ENCODE results near the gene INHBB. TPM values are rescaled to one million over a fixed set of nuclear protein-coding genes. Genes with fewer than 3 reads are reported as not detected.
A peak's percentile ranks its signal among the peaks of the same experiment; 100 is the strongest.

The INHBB gene
- total RNA-seq, 4 donors from 2014 or later, result 12.3 to 27.5 (median 23.6) TPM

DNA sequence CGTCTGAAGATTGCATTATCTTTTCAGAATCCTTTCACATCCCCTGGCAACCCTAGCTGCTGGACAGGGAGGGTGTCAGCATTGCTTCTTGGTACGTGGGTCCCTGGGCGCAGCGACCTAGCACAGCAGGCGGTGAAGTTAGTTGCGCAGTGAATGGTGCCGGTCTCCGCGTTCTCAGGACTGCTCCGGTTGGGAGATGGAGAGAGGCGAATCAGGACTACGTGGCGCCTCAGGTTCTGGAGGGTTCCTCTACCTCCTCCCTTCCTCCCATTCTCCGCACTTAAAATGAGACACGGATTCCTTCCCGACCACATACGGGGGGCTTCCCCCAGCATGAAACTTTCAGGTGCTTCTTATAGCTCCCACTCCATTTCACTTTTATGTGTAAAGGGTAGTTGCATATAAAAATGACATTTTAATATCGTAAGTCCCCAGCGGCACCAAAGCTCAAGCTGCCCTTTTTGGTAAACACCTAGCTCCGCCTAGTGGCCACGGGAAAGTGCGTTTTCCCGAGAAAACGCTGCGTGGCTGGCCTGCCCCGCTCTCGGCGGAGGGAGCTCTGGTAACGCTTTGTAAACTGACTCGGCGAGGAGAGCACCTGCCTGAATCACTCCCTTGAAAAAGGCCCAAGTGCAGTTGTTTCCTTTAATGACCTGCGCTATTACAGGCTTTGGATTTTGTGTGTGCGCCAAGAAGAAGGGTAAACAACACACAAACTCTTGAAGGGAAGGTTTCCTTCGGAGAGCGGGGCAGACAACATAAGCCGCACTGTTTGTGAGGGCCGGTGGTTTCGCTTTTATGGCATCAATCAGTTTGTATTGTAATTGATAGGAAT, 32.9 kb upstream of the INHBB start:
- no peaks in the 10 kb centered on the region for H3K9me3 ChIP-seq
- DNase-seq, result peak; percentile 84 to 90
- TF ChIP-seq, protein P1, sequence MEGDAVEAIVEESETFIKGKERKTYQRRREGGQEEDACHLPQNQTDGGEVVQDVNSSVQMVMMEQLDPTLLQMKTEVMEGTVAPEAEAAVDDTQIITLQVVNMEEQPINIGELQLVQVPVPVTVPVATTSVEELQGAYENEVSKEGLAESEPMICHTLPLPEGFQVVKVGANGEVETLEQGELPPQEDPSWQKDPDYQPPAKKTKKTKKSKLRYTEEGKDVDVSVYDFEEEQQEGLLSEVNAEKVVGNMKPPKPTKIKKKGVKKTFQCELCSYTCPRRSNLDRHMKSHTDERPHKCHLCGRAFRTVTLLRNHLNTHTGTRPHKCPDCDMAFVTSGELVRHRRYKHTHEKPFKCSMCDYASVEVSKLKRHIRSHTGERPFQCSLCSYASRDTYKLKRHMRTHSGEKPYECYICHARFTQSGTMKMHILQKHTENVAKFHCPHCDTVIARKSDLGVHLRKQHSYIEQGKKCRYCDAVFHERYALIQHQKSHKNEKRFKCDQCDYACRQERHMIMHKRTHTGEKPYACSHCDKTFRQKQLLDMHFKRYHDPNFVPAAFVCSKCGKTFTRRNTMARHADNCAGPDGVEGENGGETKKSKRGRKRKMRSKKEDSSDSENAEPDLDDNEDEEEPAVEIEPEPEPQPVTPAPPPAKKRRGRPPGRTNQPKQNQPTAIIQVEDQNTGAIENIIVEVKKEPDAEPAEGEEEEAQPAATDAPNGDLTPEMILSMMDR (IDR thresholded peaks at IDR 0.05), result peak; percentile 74 to 94 (median 88)
- no peak for TF ChIP-seq POLR2A (IDR thresholded peaks at IDR 0.05)
- H3K27ac ChIP-seq, result peak overlapping the region in 2 of 3 donors; percentile 16 to 41
- no peaks in the 10 kb centered on the region for H3K27me3 ChIP-seq
- WGBS, 2 donors, result 7 to 13% methylated on average over 31 to 38 of the region's 38 CpGs
- intact Hi-C loops (cut with DNase I), result loop anchor here (10.0 kb wide), 1 partner anchor 88 kb away; the partner anchor contains the start of gene TMEM185B
- peak overlapping the region in 1 of 3 donors; percentile 27 for H3K4me3 ChIP-seq (replicated peaks in 1 of 3)
- no peaks in the 10 kb centered on the region for H3K36me3 ChIP-seq
- H3K4me1 ChIP-seq, result peaks cover 0 to 5% of the 10 kb centered on the region in 2 donors

DNA sequence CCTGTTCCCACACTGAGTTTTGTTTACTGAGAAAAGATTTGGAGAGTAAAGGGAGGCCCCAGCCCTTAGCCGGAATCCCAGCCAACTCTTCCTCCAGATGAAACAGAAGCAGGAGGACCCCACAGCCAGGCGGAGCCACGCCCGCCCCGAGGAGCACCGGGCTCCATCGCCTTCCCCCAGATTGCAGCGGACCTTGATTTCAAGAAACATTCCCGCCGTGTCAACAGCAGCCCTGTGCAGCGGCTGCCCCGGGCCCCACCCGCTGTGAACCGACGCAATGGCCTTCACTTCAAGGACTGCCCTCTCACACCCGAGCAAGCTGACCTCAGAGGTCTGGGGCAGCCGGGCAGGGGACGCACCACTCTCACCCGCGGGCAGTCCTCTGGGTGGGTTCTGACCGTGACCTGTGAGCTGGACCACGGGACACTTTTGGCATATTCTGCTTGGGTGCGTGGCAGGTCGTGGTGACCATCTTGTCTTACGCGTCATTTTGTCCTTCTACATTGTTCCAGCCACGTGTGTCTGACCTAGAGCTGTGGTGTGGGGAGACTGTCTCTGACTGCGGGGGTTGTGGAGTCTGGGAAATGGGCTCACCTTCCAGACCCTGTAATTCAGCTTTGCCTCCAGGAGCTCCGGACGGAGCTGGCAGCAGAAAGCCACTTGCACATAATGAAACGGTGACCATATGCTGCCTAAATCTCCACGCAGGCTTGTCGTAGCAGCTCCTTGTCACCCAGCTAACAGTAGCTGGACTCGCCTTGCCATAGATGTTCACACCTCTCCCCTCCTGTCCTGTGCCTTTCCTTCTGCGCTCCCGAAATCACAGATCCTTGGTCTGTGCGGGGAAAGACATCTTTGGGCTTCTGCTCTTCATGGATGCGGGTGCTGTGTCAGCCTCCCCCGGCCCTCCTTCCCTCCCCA, 32.0 kb upstream of the INHBB start:
- H3K4me1 ChIP-seq, result peaks cover under 1 to 10% of the 10 kb centered on the region in 2 donors
- no peak overlapping the region for H3K27ac ChIP-seq
- no peaks in the 10 kb centered on the region for H3K36me3 ChIP-seq
- H3K9me3 ChIP-seq, result no peaks in the 10 kb centered on the region
- 77 to 78% methylated on average over 34 to 38 of the region's 39 CpGs for WGBS, 2 donors
- DNase-seq, result peak in 1 of 2 donors; percentile 7
- TF ChIP-seq, protein P1 (IDR thresholded peaks at IDR 0.05), result no peak
- no peak for TF ChIP-seq POLR2A (IDR thresholded peaks at IDR 0.05)
- intact Hi-C loops (cut with DNase I), result loop anchor here (10.0 kb wide), 1 partner anchor 89 kb away; the partner anchor contains the start of gene TMEM185B
- H3K4me3 ChIP-seq (replicated peaks in 1 of 3), result peak overlapping the region in 1 of 3 donors; percentile 27
- no peaks in the 10 kb centered on the region for H3K27me3 ChIP-seq

DNA sequence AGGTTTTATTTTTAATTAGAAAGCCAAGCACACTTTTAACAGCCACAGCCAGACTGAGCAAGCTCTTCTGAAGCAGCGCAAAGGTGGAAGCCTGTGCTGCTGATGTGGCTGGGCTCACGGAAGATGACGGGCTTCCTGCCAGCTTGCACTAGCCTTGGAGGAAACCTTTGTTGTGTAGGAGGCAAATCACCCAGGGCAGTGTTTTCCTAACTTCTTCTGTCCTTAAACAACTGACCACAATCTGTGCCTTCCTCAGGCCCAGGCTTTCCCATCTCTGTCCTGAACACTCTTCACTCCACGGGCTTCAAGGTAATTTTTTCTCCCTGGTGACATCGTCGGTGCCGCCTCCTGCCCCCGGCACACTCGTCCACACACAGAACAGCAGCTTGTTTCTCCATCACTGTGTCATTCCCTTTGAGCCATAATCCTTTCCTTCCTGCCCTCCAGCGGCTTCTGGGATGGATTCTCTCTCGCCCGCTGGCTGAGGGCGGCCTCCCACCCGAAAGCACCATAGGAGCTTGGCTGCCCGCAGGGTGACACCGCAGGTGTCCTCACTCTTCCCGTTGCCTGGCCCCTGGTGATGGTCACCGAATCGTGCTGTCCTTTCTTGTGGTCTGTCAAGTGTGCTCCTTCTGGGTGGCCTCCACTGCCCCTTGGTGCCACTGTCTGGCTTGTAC, 31.1 kb upstream of the INHBB start:
- Histone ChIP-seq H3K9me3 (no peaks in the 10 kb centered on the region), H3K36me3 (no peaks in the 10 kb centered on the region), H3K4me3 (replicated peaks in 1 of 3) (no peak overlapping the region), H3K4me1 (peaks cover 3 to 18% of the 10 kb centered on the region in 2 donors), H3K27me3 (no peaks in the 10 kb centered on the region), H3K27ac (no peak overlapping the region)
- TF ChIP-seq, protein P1 (IDR thresholded peaks at IDR 0.05), result no peak
- no peak for TF ChIP-seq POLR2A (IDR thresholded peaks at IDR 0.05)
- peak; percentile 18 to 28 for DNase-seq
- intact Hi-C loops (cut with DNase I), result loop anchor here (10.0 kb wide), 1 partner anchor 90 kb away; the partner anchor contains the start of gene TMEM185B
- WGBS, 2 donors, result 87 to 90% methylated on average over 19 of the region's 19 CpGs

DNA sequence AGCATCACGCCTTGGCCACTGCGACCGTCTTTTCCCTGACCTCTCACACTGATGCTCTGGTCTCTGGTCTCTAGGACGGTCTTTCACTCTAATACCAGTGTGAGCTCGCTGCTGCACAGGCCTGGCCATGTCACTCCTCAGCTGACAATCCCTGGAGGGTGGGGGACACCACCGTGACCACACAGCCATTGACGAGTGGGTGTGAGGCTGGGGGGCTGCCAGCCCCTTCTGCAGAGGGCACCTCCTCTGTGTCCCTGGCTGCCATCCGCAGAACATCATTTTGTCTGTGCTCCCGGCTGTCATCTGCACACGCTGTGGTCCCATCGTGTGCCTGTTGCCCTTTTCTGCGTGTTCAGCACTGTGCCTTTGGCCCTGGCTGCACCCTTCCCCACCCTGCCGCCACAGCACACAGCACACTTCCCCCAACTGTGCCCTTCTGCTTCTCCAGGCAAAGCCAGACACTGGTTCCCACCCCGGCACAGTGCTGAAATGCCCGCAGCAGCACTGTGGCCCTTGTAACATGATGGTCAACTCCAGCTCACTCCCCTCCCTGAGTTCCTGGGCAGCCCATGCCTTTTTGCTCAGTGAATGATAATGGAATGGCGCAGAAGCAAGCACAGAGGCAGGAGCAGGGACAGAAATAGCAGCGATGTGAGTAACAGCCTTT, 30.4 kb upstream of the INHBB start:
- no peak overlapping the region for H3K4me3 ChIP-seq (replicated peaks in 1 of 3)
- DNase-seq, result no peak
- no peaks in the 10 kb centered on the region for H3K27me3 ChIP-seq
- H3K36me3 ChIP-seq, result no peaks in the 10 kb centered on the region
- TF ChIP-seq, protein P1 (IDR thresholded peaks at IDR 0.05), result no peak
- no peak for TF ChIP-seq POLR2A (IDR thresholded peaks at IDR 0.05)
- 94 to 95% methylated on average over 17 of the region's 17 CpGs for WGBS, 2 donors
- H3K27ac ChIP-seq, result no peak overlapping the region
- intact Hi-C loops (cut with DNase I), result loop anchor here (10.0 kb wide), 1 partner anchor 91 kb away; the partner anchor contains the start of gene TMEM185B
- H3K4me1 ChIP-seq, result peaks cover 3 to 18% of the 10 kb centered on the region in 2 donors
- no peaks in the 10 kb centered on the region for H3K9me3 ChIP-seq

Measured in thyroid gland (tissue), 4 donors.